Memory B cell (primary cell): ENCODE results near the gene WBP1L.
"Not testable (repeated sequence)": the region's sequence is repeated elsewhere in the genome, so short reads cannot be mapped to it uniquely, and the experiment has no call there.

ENCODE experiments used
- ATAC-seq: fragments of 150-1000 bp; cut with Tn5 transposase; 2 replicates; pipeline ENCODE4 v1.10.0; 2021; ENCODE audit warnings: low read depth, mild to moderate bottlenecking, moderate library complexity
- DNase-seq, 2 donors: peaks; one replicate each; pipeline ENCODE4 v3.0.0; 2022; ENCODE audit warnings: low spot score in 2 of 2
- H3K27ac Mint-ChIP-seq: one replicate; pipeline ENCODE4 v1.8.0; 2022; ENCODE audit warnings: mild to moderate bottlenecking, moderate library complexity, mixed read lengths
- H3K27me3 Mint-ChIP-seq: one replicate; pipeline ENCODE4 v1.8.0; 2022; ENCODE audit warnings: mixed read lengths
- H3K36me3 Mint-ChIP-seq: one replicate; pipeline ENCODE4 v1.8.0; 2022; ENCODE audit warnings: mild to moderate bottlenecking, mixed read lengths
- H3K4me1 Mint-ChIP-seq: one replicate; pipeline ENCODE4 v1.8.0; 2022; ENCODE audit warnings: mixed read lengths
- H3K4me3 Mint-ChIP-seq: one replicate; pipeline ENCODE4 v1.8.0; 2022; ENCODE audit warnings: mild to moderate bottlenecking, moderate library complexity, mixed read lengths
- H3K9me3 Mint-ChIP-seq: one replicate; pipeline ENCODE4 v1.8.0; 2022; ENCODE audit warnings: mixed read lengths

Gene WBP1L

DNA sequence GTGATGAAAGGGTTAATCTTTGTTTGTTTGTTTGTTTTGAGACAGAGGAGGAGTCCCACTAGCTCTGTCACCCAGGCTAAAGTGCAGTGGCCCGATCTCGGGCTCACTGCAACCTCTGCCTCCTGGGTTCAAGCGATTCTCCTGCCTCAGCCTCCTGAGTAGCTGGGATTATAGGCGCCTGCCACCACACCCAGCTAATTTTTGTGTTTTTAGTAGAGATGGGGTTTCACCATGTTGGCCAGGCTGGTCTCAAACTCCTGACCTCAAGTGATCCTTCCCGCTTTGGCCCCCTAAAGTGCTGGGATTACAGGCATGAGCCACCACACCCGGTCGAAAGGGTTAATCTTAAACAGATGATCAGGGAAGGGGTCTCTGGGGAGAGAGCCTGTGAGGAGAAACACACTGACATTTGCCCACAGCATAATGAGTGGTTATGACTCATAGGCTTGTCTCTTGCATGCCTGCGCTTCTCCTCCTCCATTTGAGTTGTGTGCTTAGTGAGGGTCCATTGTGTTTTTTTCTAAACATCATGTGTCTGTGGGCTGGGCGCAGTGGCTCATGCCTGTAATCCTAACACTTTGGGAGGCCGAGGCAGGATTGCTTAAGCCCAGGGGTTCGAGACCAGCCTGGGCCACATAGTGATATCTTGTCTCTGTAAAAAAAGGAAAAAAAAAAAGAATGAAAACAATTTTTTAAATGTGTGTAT, 112.1 kb downstream of the WBP1L start:
- not testable (repeated sequence) for H3K9me3 Mint-ChIP-seq, H3K27me3 Mint-ChIP-seq, H3K4me1 Mint-ChIP-seq, H3K27ac Mint-ChIP-seq, ATAC-seq, DNase-seq, H3K4me3 Mint-ChIP-seq
- peaks cover 16% of the 10 kb centered on the region for H3K36me3 Mint-ChIP-seq

GRCh38 chr10:102856758-102857424, 113.1 kb downstream of the WBP1L start:
- ATAC-seq (no peak), DNase-seq (no peak)
- no peak overlapping the region for H3K27ac Mint-ChIP-seq
- H3K27me3 Mint-ChIP-seq, result no peaks in the 10 kb centered on the region
- peaks cover 20% of the 10 kb centered on the region for H3K36me3 Mint-ChIP-seq
- peaks cover 3% of the 10 kb centered on the region for H3K4me1 Mint-ChIP-seq
- no peak overlapping the region for H3K4me3 Mint-ChIP-seq
- no peaks in the 10 kb centered on the region for H3K9me3 Mint-ChIP-seq

DNA sequence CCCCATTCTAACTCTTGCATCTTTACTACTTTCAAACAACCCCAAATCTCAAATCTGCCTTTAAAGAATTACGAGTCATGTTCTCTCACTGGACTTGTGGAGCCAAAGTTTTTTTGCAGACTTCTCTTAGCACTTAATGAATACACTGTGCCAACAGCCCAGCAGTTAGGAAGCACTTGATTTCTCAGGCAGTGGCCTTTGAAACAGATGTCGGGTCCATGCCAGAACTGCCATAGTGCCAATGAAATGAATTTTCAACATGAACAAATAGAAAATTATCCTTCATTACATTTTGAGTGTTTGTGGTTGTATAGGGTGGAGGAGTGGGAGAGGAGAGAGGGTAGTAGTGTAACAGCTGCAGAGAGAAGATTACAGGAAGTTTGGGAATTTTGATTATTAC, 116.2 kb downstream of the WBP1L start:
- no peaks in the 10 kb centered on the region for H3K27me3 Mint-ChIP-seq
- no peak overlapping the region for H3K27ac Mint-ChIP-seq
- no peaks in the 10 kb centered on the region for H3K4me1 Mint-ChIP-seq
- H3K9me3 Mint-ChIP-seq, result no peaks in the 10 kb centered on the region
- H3K36me3 Mint-ChIP-seq, result peaks cover 31% of the 10 kb centered on the region
- DNase-seq (no peak), ATAC-seq (no peak)
- H3K4me3 Mint-ChIP-seq, result no peak overlapping the region

- no peak overlapping the region for H3K4me3 Mint-ChIP-seq
- no peaks in the 10 kb centered on the region for H3K4me1 Mint-ChIP-seq
- no peaks in the 10 kb centered on the region for H3K27me3 Mint-ChIP-seq
Observed at GRCh38 chr10:102863660-102864059, 119.9 kb downstream of the WBP1L start.

GRCh38 chr10:102865620-102866019, 121.9 kb downstream of the WBP1L start:
- no peak overlapping the region for H3K27ac Mint-ChIP-seq
- ATAC-seq (no peak), DNase-seq (no peak)
- peaks cover 15% of the 10 kb centered on the region for H3K27me3 Mint-ChIP-seq
- H3K36me3 Mint-ChIP-seq, result peaks cover 22% of the 10 kb centered on the region
- no peak overlapping the region for H3K4me3 Mint-ChIP-seq
- no peaks in the 10 kb centered on the region for H3K9me3 Mint-ChIP-seq
- peaks cover 10% of the 10 kb centered on the region for H3K4me1 Mint-ChIP-seq

More at GRCh38 chr10:102863660-102864059, 119.9 kb downstream of the WBP1L start:
- DNase-seq (no peak), ATAC-seq (no peak)
- Mint-ChIP-seq H3K9me3 (no peaks in the 10 kb centered on the region), H3K27ac (no peak overlapping the region), H3K36me3 (peaks cover 31% of the 10 kb centered on the region)
